Neural cell (in vitro differentiated cells): ENCODE results near the gene SLC4A7. TPM values are rescaled to one million over a fixed set of nuclear protein-coding genes. Genes with fewer than 3 reads are reported as not detected.

Source experiments
- H2AFZ ChIP-seq: fragments of 200-600, 300-800 bp; sonication (generic), shearing (Covaris generic); 2 replicates; pipeline ENCODE4 v1.6.0; 2014; ENCODE audit warnings: low read depth, mild to moderate bottlenecking, antibody characterized with exemption, low read length, moderate library complexity
- H3F3A ChIP-seq: fragments of 200-600 bp; shearing (Covaris generic); 2 replicates; pipeline ENCODE4 v1.6.1; 2016; ENCODE audit warnings: mild to moderate bottlenecking, moderate library complexity, mixed read lengths, antibody characterized with exemption, low read length; ENCODE audit not compliant: insufficient read depth, poor library complexity, severe bottlenecking
- H3K27ac ChIP-seq: fragments of 200-600, 300-800 bp; sonication (generic), shearing (Covaris generic); 2 replicates; pipeline ENCODE4 v1.5.1; 2014; ENCODE audit warnings: mild to moderate bottlenecking, low read length, moderate library complexity
- H3K27me3 ChIP-seq: fragments of 300-800, 200-600 bp; sonication (generic), shearing (Covaris generic); 2 replicates; pipeline ENCODE4 v1.6.0; 2014; ENCODE audit warnings: mild to moderate bottlenecking, low read depth, low read length, moderate library complexity; ENCODE audit not compliant: insufficient read depth
- H3K36me3 ChIP-seq: fragments of 300-800, 200-600 bp; sonication (generic), shearing (Covaris generic); 2 replicates; pipeline ENCODE4 v1.5.1; 2014; ENCODE audit warnings: mild to moderate bottlenecking, antibody characterized with exemption, low read length, moderate library complexity; ENCODE audit not compliant: insufficient read depth
- H3K4me2 ChIP-seq: fragments of 300-800, 200-600 bp; sonication (generic), shearing (Covaris generic); 2 replicates; pipeline ENCODE4 v1.6.0; 2014; ENCODE audit warnings: mild to moderate bottlenecking, low read length
- H3K4me3 ChIP-seq: fragments of 300-800, 200-600 bp; sonication (generic), shearing (Covaris generic); 2 replicates; pipeline ENCODE4 v1.5.1; 2014; ENCODE audit warnings: mild to moderate bottlenecking, low read length, moderate library complexity
- H3K79me2 ChIP-seq: fragments of 200-600 bp; shearing (Covaris generic); replicated peaks from 2 replicates; pipeline ENCODE4 v1.6.0; 2014; ENCODE audit warnings: mild to moderate bottlenecking, low read length, moderate library complexity; ENCODE audit not compliant: insufficient read depth
- H3K9ac ChIP-seq: fragments of 300-800, 200-600 bp; sonication (generic), shearing (Covaris generic); 2 replicates; pipeline ENCODE4 v1.6.1; 2016; ENCODE audit warnings: mild to moderate bottlenecking, low read length, mixed read lengths
- H3K9me2 ChIP-seq: fragments of 200-600 bp; shearing (Covaris generic); 2 replicates; pipeline ENCODE4 v1.6.1; 2016; ENCODE audit warnings: mild to moderate bottlenecking, low read length, mixed read lengths; ENCODE audit not compliant: insufficient read depth
- H3K9me3 ChIP-seq: fragments of 200-600, 300-800 bp; sonication (generic), shearing (Covaris generic); 2 replicates; pipeline ENCODE4 v1.6.1; 2016; ENCODE audit warnings: mild to moderate bottlenecking, mixed run types, low read length, moderate library complexity, mixed read lengths
- H4K20me1 ChIP-seq: fragments of 200-600 bp; shearing (Covaris generic); 2 replicates; pipeline ENCODE4 v1.6.1; 2016; ENCODE audit warnings: mild to moderate bottlenecking, mixed run types; ENCODE audit not compliant: insufficient read depth
- CTCF ChIP-seq: fragments of 450-650 bp; IDR thresholded peaks from 2 replicates; pipeline ENCODE4 v1.5.1; 2014; ENCODE audit warnings: antibody characterized with exemption, mild to moderate bottlenecking, moderate library complexity; ENCODE audit not compliant: poor library complexity, severe bottlenecking
- EP300 ChIP-seq: fragments of 450-650 bp; conservative IDR thresholded peaks from 2 replicates; pipeline ENCODE4 v1.6.1; 2014; ENCODE audit warnings: antibody characterized with exemption, mild to moderate bottlenecking, moderate library complexity; ENCODE audit not compliant: poor library complexity, severe bottlenecking
- EZH2 ChIP-seq: fragments of 200-600, 300-800 bp; shearing (Covaris generic), sonication (generic); IDR thresholded peaks from 2 replicates; pipeline ENCODE4 v1.6.1; 2014; ENCODE audit warnings: antibody characterized with exemption, low read length, borderline replicate concordance, mild to moderate bottlenecking; ENCODE audit not compliant: insufficient read depth, poor library complexity, severe bottlenecking
- MXI1 ChIP-seq: fragments of 450-650 bp; conservative IDR thresholded peaks from 2 replicates; pipeline ENCODE4 v1.6.1; 2014; ENCODE audit warnings: antibody characterized with exemption, mild to moderate bottlenecking; ENCODE audit not compliant: poor library complexity, severe bottlenecking
- POLR2AphosphoS5 ChIP-seq: IDR thresholded peaks from 2 replicates; pipeline ENCODE4 v1.6.1; 2012
- RAD21 ChIP-seq: fragments of 450-650 bp; conservative IDR thresholded peaks from 2 replicates; pipeline ENCODE4 v1.6.1; 2014; ENCODE audit warnings: antibody characterized with exemption, mild to moderate bottlenecking, moderate library complexity
- REST ChIP-seq: IDR thresholded peaks from 2 replicates; pipeline ENCODE4 v1.6.1; 2012; ENCODE audit warnings: borderline replicate concordance
- SMC3 ChIP-seq: fragments of 450-650 bp; conservative IDR thresholded peaks from 2 replicates; pipeline ENCODE4 v1.6.1; 2014; ENCODE audit warnings: antibody characterized with exemption, mild to moderate bottlenecking, moderate library complexity; ENCODE audit not compliant: poor library complexity
- TAF1 ChIP-seq: IDR thresholded peaks from 2 replicates; pipeline ENCODE4 v1.6.1; 2012; ENCODE audit warnings: low read depth
- polyA plus RNA-seq: library from polyadenylated mRNA; depleted of rRNA; stranded (reverse); fragments of >200 nt; gene quantifications from 2 replicates; pipeline ENCODE4 v1.2.3, GENCODE V29; 2014

Gene SLC4A7
- polyA plus RNA-seq, 1 donor from 2014 or later: 96.9 TPM

GRCh38 chr3:27488821-27489220, 4.6 kb upstream of the SLC4A7 start:
- no peak overlapping the region for H3K27ac ChIP-seq
- no peak overlapping the region for H3K4me2 ChIP-seq
- H4K20me1 ChIP-seq: no peaks in the 10 kb centered on the region
- H2AFZ ChIP-seq: no peak overlapping the region
- H3K36me3 ChIP-seq: no peaks in the 10 kb centered on the region
- TF ChIP-seq REST (no peak), RAD21 (no peak), MXI1 (no peak), SMC3 (no peak), EP300 (no peak), EZH2 (no peak), POLR2AphosphoS5 (no peak), CTCF (no peak), TAF1 (no peak)
- no peaks in the 10 kb centered on the region for H3K27me3 ChIP-seq
- H3K9me2 ChIP-seq: no peaks in the 10 kb centered on the region
- H3K9ac ChIP-seq: no peak overlapping the region
- no peaks in the 10 kb centered on the region for H3K9me3 ChIP-seq
- H3K4me3 ChIP-seq: no peak overlapping the region
- no peaks in the 10 kb centered on the region for H3F3A ChIP-seq
- H3K79me2 ChIP-seq: no peaks in the 10 kb centered on the region

- Histone ChIP-seq H3K9me2 (no peaks in the 10 kb centered on the region), H3K27ac (no peak overlapping the region), H3K79me2 (peaks cover 6% of the 10 kb centered on the region), H4K20me1 (no peaks in the 10 kb centered on the region), H3K9me3 (no peaks in the 10 kb centered on the region), H3K9ac (no peak overlapping the region), H3K27me3 (no peaks in the 10 kb centered on the region), H3K36me3 (no peaks in the 10 kb centered on the region), H3K4me3 (no peak overlapping the region), H3K4me2 (no peak overlapping the region), H3F3A (no peaks in the 10 kb centered on the region), H2AFZ (no peak overlapping the region)
- no peak for TF ChIP-seq EZH2
- TF ChIP-seq MXI1: no peak
- TF ChIP-seq POLR2AphosphoS5: no peak
- TF ChIP-seq CTCF: no peak
- no peak for TF ChIP-seq SMC3
- no peak for TF ChIP-seq REST
- TF ChIP-seq EP300: no peak
- no peak for TF ChIP-seq TAF1
- no peak for TF ChIP-seq RAD21
Measured at GRCh38 chr3:27487383-27487782, 3.2 kb upstream of the SLC4A7 start.
